Neural progenitor cell (in vitro differentiated cells): Measurements from ENCODE around the gene SOCS3.

Experiments used
- CTCF ChIP-seq: fragments of 200-600 bp; sonication (generic); IDR thresholded peaks from 2 replicates; pipeline ENCODE4 v1.5.1; 2017; ENCODE audit warnings: antibody characterized with exemption, mild to moderate bottlenecking
- EZH2 ChIP-seq: fragments of 200-600 bp; sonication (generic); IDR thresholded peaks from 2 replicates; pipeline ENCODE4 v1.6.1; 2017; ENCODE audit warnings: antibody characterized with exemption, mild to moderate bottlenecking, moderate library complexity
- EZH2phosphoT487 ChIP-seq: fragments of 200-600 bp; sonication (generic); IDR thresholded peaks from 2 replicates; pipeline ENCODE4 v1.6.1; 2017; ENCODE audit warnings: antibody characterized with exemption

GRCh38 chr17:78322858-78323455 lies 36.9 kb downstream of the SOCS3 start:
- TF ChIP-seq CTCF: no peak
- no peak for TF ChIP-seq EZH2
- no peak for TF ChIP-seq EZH2phosphoT487
